Gastroesophageal sphincter (tissue), 4 donors: Measurements from ENCODE around the gene ZNF385A. TPM values are rescaled to one million over a fixed set of nuclear protein-coding genes. Genes with fewer than 3 reads are reported as not detected.

Source experiments
- ATAC-seq: fragments of 150-250 bp; one replicate; pipeline ENCODE4 v1.9.1; 2016; ENCODE audit warnings: mild to moderate bottlenecking, moderate library complexity
- H3K27ac ChIP-seq, 4 donors: fragments of 200-600 bp; sonication (generic) in 3 of 4; 1 replicate in 3 of 4; 2 replicates in 1 of 4; pipeline ENCODE4 v1.5.1; 2016 to 2019
- H3K27me3 ChIP-seq: fragments of 200-600 bp; sonication (generic); one replicate; pipeline ENCODE4 v1.5.1; 2019
- H3K36me3 ChIP-seq, 2 donors: fragments of 200-600 bp; sonication (generic); one replicate each; pipeline ENCODE4 v1.5.1; 2019; ENCODE audit warnings: control low read depth in 1 of 2
- H3K4me1 ChIP-seq, 3 donors: fragments of 200-600 bp; sonication (generic); 1 replicate in 2 of 3; 2 replicates in 1 of 3; pipeline ENCODE4 v1.5.1; 2016 to 2019; ENCODE audit warnings: control low read depth in 2 of 3
- H3K4me3 ChIP-seq, 2 donors: fragments of 200-600 bp; sonication (generic); one replicate each; pipeline ENCODE4 v1.5.1; 2019; ENCODE audit warnings: mild to moderate bottlenecking in 1 of 2, moderate library complexity in 1 of 2
- H3K9me3 ChIP-seq, 3 donors: fragments of 200-600 bp; sonication (generic); one replicate each; pipeline ENCODE4 v1.5.1; 2017 to 2019; ENCODE audit warnings: control low read depth in 2 of 3
- EP300 ChIP-seq: sonication (generic); formaldehyde crosslinking; IDR thresholded peaks from one replicate; pipeline ENCODE4 v1.6.1; 2017; ENCODE audit warnings: antibody characterized with exemption, mild to moderate bottlenecking
- POLR2A ChIP-seq, 2 donors: fragments of 450-650 bp; IDR thresholded peaks; one replicate each; pipeline ENCODE4 v1.6.1; 2017; ENCODE audit warnings: antibody characterized with exemption in 2 of 2, mild to moderate bottlenecking in 2 of 2, moderate library complexity in 1 of 2
- POLR2AphosphoS5 ChIP-seq: sonication (generic); formaldehyde crosslinking; IDR thresholded peaks from one replicate; pipeline ENCODE4 v1.6.1; 2017; ENCODE audit warnings: antibody characterized with exemption
- WGBS, 2 donors: methylation state at CpG; one replicate each; pipeline ENCODE4 v1.1.5; 2018; ENCODE audit warnings: low coverage in 1 of 2; 5-methylcytosine and 5-hydroxymethylcytosine counted together
- total RNA-seq, 4 donors: library from RNA; depleted of rRNA; stranded (reverse); fragments of >200 nt; gene quantifications; one replicate each; pipeline ENCODE4 v1.1.0, GENCODE V29; 2016
- TF ChIP-seq, protein P1 (sequence below), 4 experiments: fragments of 200-600 bp in 2 of 4; fragments of 450-650 bp in 2 of 4; sonication (generic) in 1 of 4; IDR thresholded peaks; one replicate each; pipeline ENCODE4 v1.5.1; 2017 to 2019; ENCODE audit warnings: antibody characterized with exemption in 4 of 4, mild to moderate bottlenecking in 2 of 4, moderate library complexity in 2 of 4

The ZNF385A gene
- total RNA-seq, 4 donors from 2014 or later: 7.5 to 28.0 (median 19.5) TPM

DNA sequence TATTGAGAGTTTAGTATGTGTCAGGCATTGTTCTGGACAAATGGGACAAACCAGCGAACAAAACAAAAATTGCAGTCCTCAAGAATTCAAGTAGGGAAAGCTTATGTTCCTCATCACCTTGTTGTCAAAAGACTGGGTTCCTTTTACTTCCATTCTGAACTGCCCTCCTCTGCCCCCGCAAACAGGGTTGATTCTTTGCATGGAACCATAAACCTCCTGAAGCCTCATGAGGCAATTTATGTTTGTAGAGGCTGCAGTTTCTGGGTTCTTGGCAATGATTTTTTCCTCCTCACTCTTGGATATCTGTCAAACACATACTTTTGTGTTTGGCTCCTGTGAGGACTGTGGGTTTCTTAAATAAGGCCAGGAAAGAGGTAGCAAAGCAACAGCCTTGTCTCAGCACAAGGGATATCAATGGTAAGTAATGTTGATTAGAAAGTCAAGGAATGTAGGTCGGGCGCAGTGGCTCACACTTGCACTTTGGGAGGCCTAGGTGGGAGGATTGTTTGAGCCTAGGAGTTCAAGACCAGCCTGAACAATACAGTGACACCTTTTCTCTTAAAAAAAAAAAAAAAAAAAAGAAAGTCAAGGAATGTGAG is 45.7 kb downstream of the ZNF385A start:
- H3K4me1 ChIP-seq: peaks cover 8 to 80% (median 22%) of the 10 kb centered on the region in 3 donors
- WGBS, 2 donors: 46 to 56% methylated on average over 4 of the region's 4 CpGs
- H3K9me3 ChIP-seq: no peaks in the 10 kb centered on the region
- no peak overlapping the region for H3K4me3 ChIP-seq
- H3K27me3 ChIP-seq: no peaks in the 10 kb centered on the region
- H3K36me3 ChIP-seq: peaks cover 0 to 35% of the 10 kb centered on the region in 2 donors
- H3K27ac ChIP-seq: peak overlapping the region in 3 of 4 donors; percentile 56 to 74 (median 71)
- ATAC-seq: no peak
- TF ChIP-seq POLR2A (IDR thresholded peaks at IDR 0.05): no peak
- TF ChIP-seq, protein P1, sequence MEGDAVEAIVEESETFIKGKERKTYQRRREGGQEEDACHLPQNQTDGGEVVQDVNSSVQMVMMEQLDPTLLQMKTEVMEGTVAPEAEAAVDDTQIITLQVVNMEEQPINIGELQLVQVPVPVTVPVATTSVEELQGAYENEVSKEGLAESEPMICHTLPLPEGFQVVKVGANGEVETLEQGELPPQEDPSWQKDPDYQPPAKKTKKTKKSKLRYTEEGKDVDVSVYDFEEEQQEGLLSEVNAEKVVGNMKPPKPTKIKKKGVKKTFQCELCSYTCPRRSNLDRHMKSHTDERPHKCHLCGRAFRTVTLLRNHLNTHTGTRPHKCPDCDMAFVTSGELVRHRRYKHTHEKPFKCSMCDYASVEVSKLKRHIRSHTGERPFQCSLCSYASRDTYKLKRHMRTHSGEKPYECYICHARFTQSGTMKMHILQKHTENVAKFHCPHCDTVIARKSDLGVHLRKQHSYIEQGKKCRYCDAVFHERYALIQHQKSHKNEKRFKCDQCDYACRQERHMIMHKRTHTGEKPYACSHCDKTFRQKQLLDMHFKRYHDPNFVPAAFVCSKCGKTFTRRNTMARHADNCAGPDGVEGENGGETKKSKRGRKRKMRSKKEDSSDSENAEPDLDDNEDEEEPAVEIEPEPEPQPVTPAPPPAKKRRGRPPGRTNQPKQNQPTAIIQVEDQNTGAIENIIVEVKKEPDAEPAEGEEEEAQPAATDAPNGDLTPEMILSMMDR (IDR thresholded peaks at IDR 0.05): no peak
- TF ChIP-seq POLR2AphosphoS5: peak; percentile 20

DNA sequence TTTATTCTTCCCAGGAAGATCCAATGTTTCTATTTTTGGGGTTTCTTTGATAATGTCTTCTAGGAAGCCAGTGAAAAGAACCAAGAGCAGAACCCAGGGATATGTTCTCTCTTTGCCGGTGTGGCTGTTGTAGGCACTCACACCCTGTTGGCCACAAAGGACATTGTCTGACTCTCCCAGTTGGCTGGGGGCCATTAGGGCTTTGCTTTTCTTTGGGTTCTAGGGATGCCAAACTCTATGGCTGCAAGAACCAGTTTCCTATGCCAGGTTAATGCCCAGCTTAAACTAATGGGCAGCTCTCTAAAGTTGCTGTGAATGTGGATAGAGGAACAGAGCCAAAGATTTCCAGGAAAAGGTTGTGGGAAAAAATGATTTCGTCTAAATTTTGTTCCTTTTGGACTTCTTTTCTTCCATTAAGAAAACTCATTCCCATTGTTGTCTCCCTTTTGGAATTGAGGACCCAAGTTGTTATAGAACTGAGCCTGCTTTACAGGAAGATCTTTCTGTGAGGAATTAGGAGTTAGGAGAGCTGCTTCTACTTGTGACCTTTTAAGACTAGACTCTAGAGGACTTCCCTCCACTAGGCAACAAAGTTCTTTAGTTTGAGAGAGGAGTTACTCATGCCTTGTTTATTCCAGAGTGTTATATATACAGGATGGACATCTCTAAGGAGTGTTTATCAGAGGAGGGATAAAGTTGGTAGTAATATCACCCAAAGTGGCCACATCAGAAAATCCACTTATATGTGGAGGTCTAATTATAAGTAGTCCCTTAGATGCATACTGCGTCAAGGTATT is 46.5 kb downstream of the ZNF385A start:
- no peaks in the 10 kb centered on the region for H3K27me3 ChIP-seq
- peak overlapping the region in 3 of 4 donors; percentile 56 to 74 (median 71) for H3K27ac ChIP-seq
- WGBS, 2 donors: 28 to 33% methylated on average over 3 of the region's 3 CpGs
- peaks cover 8 to 87% (median 22%) of the 10 kb centered on the region in 3 donors for H3K4me1 ChIP-seq
- no peak overlapping the region for H3K4me3 ChIP-seq
- no peaks in the 10 kb centered on the region for H3K9me3 ChIP-seq
- TF ChIP-seq, protein P1 (IDR thresholded peaks at IDR 0.05): peak in 1 of 4 experiments; percentile 12
- no peak for TF ChIP-seq POLR2A (IDR thresholded peaks at IDR 0.05)
- H3K36me3 ChIP-seq: peaks cover 0 to 27% of the 10 kb centered on the region in 2 donors
- peak; percentile 13 for ATAC-seq

DNA sequence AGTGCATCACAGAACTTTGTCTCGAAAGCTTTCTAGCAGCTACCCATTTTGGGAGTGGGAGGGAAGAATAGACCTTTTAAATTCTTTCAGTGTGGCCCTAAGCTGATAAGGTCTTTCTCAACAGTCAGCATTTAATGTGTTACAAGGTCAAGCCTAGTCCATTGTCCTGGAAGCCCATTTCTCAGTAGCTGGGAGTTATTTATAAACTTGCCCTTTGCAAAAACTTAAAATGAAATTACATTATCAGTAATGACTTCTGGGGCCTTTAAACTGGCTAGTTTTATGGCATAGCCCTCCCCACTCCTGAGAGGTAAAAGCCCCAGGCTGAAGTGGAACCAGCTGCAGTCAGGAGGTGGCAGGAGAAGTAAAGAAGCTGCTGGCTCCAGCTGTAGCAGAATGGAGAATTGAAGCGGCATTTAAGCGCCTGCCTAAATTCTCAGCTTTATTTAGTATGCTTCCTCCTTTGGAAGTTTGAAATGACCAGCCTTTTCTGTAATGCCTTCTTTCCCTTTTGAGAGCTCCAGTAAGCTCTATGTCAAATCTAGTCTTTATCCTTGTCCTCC is 47.2 kb downstream of the ZNF385A start:
- WGBS, 2 donors: 11 to 18% methylated on average over 3 of the region's 3 CpGs
- ATAC-seq: peak; percentile 44
- Histone ChIP-seq H3K4me3 (no peak overlapping the region), H3K27me3 (no peaks in the 10 kb centered on the region), H3K27ac (peak overlapping the region in 3 of 4 donors; percentile 56 to 74 (median 71)), H3K36me3 (peaks cover 0 to 21% of the 10 kb centered on the region in 2 donors), H3K4me1 (peaks cover 8 to 94% (median 22%) of the 10 kb centered on the region in 3 donors), H3K9me3 (no peaks in the 10 kb centered on the region)
- TF ChIP-seq EP300: no peak
- TF ChIP-seq, protein P1 (IDR thresholded peaks at IDR 0.05): peak in 2 of 4 experiments; percentile 15 to 51
- no peak for TF ChIP-seq POLR2AphosphoS5
- TF ChIP-seq POLR2A (IDR thresholded peaks at IDR 0.05): no peak

DNA sequence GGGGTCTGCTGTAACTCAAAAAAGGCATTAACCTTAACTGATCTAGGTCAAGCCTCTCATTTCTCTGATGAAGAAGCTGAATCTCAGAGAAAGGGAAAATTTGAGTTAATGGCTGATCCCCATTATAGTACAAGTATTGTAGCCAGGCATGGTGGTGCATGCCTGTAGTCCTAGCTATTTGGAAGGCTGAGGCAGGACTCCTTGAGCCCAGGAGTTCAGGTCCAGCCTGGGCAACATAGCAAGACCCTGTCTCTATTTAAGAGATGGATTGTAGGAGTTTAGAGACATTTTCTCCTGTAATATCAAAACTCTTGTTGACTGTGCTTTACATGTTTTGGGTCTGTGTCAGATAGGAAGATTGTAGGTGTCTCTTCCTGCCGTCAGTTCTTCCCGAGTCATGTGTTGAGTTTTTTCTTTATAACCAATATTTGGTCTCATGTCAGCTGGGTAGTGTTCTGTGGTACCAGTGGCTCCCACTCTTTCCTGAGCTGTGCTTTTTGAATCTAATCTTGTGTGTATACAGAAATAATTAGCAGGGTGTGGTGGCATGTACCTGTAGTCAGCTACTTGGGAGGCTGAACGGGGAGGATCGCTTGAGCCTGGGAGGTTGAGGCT is 51.0 kb downstream of the ZNF385A start:
- no peak overlapping the region for H3K27ac ChIP-seq
- H3K4me1 ChIP-seq: peaks cover 3 to 98% (median 20%) of the 10 kb centered on the region in 3 donors
- no peaks in the 10 kb centered on the region for H3K9me3 ChIP-seq
- ATAC-seq: no peak
- TF ChIP-seq, protein P1 (IDR thresholded peaks at IDR 0.05): no peak
- no peak for TF ChIP-seq POLR2AphosphoS5
- no peak for TF ChIP-seq POLR2A (IDR thresholded peaks at IDR 0.05)
- TF ChIP-seq EP300: no peak
- 80 to 94% methylated on average over 1 to 4 of the region's 4 CpGs for WGBS, 2 donors
- H3K36me3 ChIP-seq: peaks cover 0 to 14% of the 10 kb centered on the region in 2 donors
- H3K27me3 ChIP-seq: no peaks in the 10 kb centered on the region
- no peak overlapping the region for H3K4me3 ChIP-seq
